ENCODE measurements around the gene UNC45A.

The UNC45A gene

GRCh38 chr15:90941038-90941437 lies 6.0 kb downstream of the UNC45A start:
- H3K4me3 ChIP-seq (ENCODE audit: low read depth, low read length), result no peak overlapping the region

- no peak overlapping the region for H3K4me3 ChIP-seq (ENCODE audit: low read depth, low read length)
Measured at GRCh38 chr15:90942354-90943120, 7.5 kb downstream of the UNC45A start.

- H3K4me3 ChIP-seq (ENCODE audit: low read depth, low read length), result no peak overlapping the region
Measured at GRCh38 chr15:90945091-90945490, 10.0 kb downstream of the UNC45A start.

GRCh38 chr15:90946538-90946937 lies 11.5 kb downstream of the UNC45A start:
- H3K4me3 ChIP-seq (ENCODE audit: low read depth, low read length), result no peak overlapping the region

GRCh38 chr15:90946941-90947576 lies 12.0 kb downstream of the UNC45A start:
- no peak overlapping the region for H3K4me3 ChIP-seq (ENCODE audit: low read depth, low read length)

GRCh38 chr15:90947577-90948357 lies 12.7 kb downstream of the UNC45A start:
- H3K4me3 ChIP-seq (ENCODE audit: low read depth, low read length), result no peak overlapping the region

- no peak overlapping the region for H3K4me3 ChIP-seq (ENCODE audit: low read depth, low read length)
Measured at GRCh38 chr15:90948506-90948905, 13.4 kb downstream of the UNC45A start.

- H3K4me3 ChIP-seq (ENCODE audit: low read depth, low read length), result no peak overlapping the region
Measured at GRCh38 chr15:90949979-90950675, 15.0 kb downstream of the UNC45A start.

- no peak overlapping the region for H3K4me3 ChIP-seq (ENCODE audit: low read depth, low read length)
Measured at GRCh38 chr15:90950676-90951075, 15.6 kb downstream of the UNC45A start.

GRCh38 chr15:90952901-90953677 lies 18.0 kb downstream of the UNC45A start:
- no peak overlapping the region for H3K4me3 ChIP-seq (ENCODE audit: low read depth, low read length)

- no peak overlapping the region for H3K4me3 ChIP-seq (ENCODE audit: low read depth, low read length)
Measured at GRCh38 chr15:90953947-90954711, 19.0 kb downstream of the UNC45A start.

- H3K4me3 ChIP-seq (ENCODE audit: low read depth, low read length), result peak within 1 kb of the TSS; percentile 56
Measured at GRCh38 chr15:90954712-90955623, 19.9 kb downstream of the UNC45A start, which contains the start of gene RCCD1. Gene RCCD1, plus strand, starts transcription at chr15:90954884. Its CDS starts 1,851 bp downstream, at chr15:90956735.

- H3K4me3 ChIP-seq (ENCODE audit: low read depth, low read length), result peak overlapping the region; percentile 56
Measured at GRCh38 chr15:90955624-90956273, 20.7 kb downstream of the UNC45A start.

- peak overlapping the region; percentile 61 for H3K4me3 ChIP-seq (ENCODE audit: low read depth, low read length)
Measured at GRCh38 chr15:90956274-90957030, 21.4 kb downstream of the UNC45A start.

GRCh38 chr15:90957031-90957790 lies 22.1 kb downstream of the UNC45A start:
- H3K4me3 ChIP-seq (ENCODE audit: low read depth, low read length), result peak overlapping the region; percentile 61

- H3K4me3 ChIP-seq (ENCODE audit: low read depth, low read length), result no peak overlapping the region
Measured at GRCh38 chr15:90957791-90958190, 22.7 kb downstream of the UNC45A start.
